ENCODE measurements around the gene HOMER2. TPM values are rescaled to one million over a fixed set of nuclear protein-coding genes. Genes with fewer than 3 reads are reported as not detected.

The HOMER2 gene
- total and polyA plus RNA-seq, 2 of the 13 experiments (the other 11 are each of a cell fraction or from before 2014, with no cell fraction given) = 12.9 to 14.1 TPM

DNA sequence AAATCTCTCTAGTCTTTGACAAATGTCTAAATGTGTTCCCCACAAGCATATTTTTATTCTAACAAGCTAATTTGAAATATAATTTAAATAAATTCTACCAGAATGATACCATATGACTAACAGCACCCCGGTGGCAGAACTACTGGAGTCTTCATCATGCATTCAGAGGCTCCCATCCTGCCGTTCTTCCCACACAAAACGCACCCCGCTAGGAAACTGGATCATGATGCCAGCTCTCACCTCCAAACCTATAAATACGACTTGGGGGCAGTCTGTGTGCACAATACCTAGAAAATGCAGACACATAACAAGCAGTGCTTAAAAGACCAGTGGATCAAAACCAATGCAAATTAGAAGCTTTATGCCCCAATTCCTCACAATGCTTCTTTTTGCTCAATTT lies 8.5 kb downstream of the HOMER2 start:
- ChIA-PET CTCF (ENCODE audit: low intra/inter-chr PET ratio, low total read pairs) (no interaction called here), POLR2A (no interaction called here)
- FAIRE-seq = no peak
- BruUV-seq (replicated peaks) = no TSS peak
- Histone ChIP-seq H3K27ac (ENCODE audit: extremely low read length, insufficient read depth, low read length) (no peak overlapping the region), H3K4me2 (ENCODE audit: low read depth, low read length) (no peak overlapping the region), H3K9me3 (ENCODE audit: low read length) (no peaks in the 10 kb centered on the region), H2AFZ (ENCODE audit: low read length) (no peak overlapping the region), H3K27me3 (ENCODE audit: control insufficient read depth in 1 of 2, insufficient read depth in 2 of 2, low read length in 2 of 2) (no peaks in the 10 kb centered on the region), H3K4me1 (ENCODE audit: insufficient read depth, low read length) (peaks cover 13% of the 10 kb centered on the region), H3K79me2 (ENCODE audit: insufficient read depth, low read length) (no peaks in the 10 kb centered on the region), H4K20me1 (ENCODE audit: insufficient read depth, low read length) (no peaks in the 10 kb centered on the region), H3K4me3 (replicated peaks in 1 of 3; ENCODE audit: insufficient read depth in 1 of 3, low read depth in 2 of 3, low read length in 3 of 3) (no peak overlapping the region), H3K36me3 (replicated peaks in 1 of 2; ENCODE audit: control insufficient read depth in 1 of 2, insufficient read depth in 2 of 2, low read length in 2 of 2) (no peaks in the 10 kb centered on the region), H3K9ac (ENCODE audit: insufficient read depth, low read depth, low read length) (no peak overlapping the region)
- no peak for ATAC-seq
- in situ Hi-C loops (cut with HindIII; ENCODE audit: extremely low pct_ligation_motif_present, low pct_unique_long_range_greater_than_20kb) = no loop called here
- no peak for DNase-seq (ENCODE audit: low spot score)
- no peak for TF ChIP-seq ZNF136 (CRISPR knock-in tag; IDR thresholded peaks at IDR 0.05; ENCODE audit: low read depth)
- TF ChIP-seq, protein P1, sequence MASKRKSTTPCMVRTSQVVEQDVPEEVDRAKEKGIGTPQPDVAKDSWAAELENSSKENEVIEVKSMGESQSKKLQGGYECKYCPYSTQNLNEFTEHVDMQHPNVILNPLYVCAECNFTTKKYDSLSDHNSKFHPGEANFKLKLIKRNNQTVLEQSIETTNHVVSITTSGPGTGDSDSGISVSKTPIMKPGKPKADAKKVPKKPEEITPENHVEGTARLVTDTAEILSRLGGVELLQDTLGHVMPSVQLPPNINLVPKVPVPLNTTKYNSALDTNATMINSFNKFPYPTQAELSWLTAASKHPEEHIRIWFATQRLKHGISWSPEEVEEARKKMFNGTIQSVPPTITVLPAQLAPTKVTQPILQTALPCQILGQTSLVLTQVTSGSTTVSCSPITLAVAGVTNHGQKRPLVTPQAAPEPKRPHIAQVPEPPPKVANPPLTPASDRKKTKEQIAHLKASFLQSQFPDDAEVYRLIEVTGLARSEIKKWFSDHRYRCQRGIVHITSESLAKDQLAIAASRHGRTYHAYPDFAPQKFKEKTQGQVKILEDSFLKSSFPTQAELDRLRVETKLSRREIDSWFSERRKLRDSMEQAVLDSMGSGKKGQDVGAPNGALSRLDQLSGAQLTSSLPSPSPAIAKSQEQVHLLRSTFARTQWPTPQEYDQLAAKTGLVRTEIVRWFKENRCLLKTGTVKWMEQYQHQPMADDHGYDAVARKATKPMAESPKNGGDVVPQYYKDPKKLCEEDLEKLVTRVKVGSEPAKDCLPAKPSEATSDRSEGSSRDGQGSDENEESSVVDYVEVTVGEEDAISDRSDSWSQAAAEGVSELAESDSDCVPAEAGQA (IDR thresholded peaks at IDR 0.05; ENCODE audit: low read depth) = no peak
- TF ChIP-seq, protein P1 (CRISPR knock-in tag; IDR thresholded peaks at IDR 0.05; ENCODE audit: borderline replicate concordance) = no peak
- no peak for TF ChIP-seq SATB2 (CRISPR knock-in tag; IDR thresholded peaks at IDR 0.05)
- TF ChIP-seq, protein P2, sequence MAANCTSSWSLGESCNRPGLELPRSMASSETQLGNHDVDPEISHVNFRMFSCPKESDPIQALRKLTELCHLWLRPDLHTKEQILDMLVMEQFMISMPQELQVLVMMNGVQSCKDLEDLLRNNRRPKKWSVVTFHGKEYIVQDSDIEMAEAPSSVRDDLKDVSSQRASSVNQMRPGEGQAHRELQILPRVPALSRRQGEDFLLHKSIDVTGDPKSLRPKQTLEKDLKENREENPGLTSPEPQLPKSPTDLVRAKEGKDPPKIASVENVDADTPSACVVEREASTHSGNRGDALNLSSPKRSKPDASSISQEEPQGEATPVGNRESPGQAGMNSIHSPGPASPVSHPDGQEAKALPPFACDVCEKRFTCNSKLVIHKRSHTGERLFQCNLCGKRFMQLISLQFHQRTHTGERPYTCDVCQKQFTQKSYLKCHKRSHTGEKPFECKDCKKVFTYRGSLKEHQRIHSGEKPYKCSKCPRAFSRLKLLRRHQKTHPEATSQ (CRISPR knock-in tag; IDR thresholded peaks at IDR 0.05; ENCODE audit: borderline replicate concordance) = no peak
- TF ChIP-seq SPEN (CRISPR knock-in tag; IDR thresholded peaks at IDR 0.05; ENCODE audit: low read depth) = no peak
- TF ChIP-seq, protein P3, sequence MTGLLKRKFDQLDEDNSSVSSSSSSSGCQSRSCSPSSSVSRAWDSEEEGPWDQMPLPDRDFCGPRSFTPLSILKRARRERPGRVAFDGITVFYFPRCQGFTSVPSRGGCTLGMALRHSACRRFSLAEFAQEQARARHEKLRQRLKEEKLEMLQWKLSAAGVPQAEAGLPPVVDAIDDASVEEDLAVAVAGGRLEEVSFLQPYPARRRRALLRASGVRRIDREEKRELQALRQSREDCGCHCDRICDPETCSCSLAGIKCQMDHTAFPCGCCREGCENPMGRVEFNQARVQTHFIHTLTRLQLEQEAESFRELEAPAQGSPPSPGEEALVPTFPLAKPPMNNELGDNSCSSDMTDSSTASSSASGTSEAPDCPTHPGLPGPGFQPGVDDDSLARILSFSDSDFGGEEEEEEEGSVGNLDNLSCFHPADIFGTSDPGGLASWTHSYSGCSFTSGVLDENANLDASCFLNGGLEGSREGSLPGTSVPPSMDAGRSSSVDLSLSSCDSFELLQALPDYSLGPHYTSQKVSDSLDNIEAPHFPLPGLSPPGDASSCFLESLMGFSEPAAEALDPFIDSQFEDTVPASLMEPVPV (CRISPR knock-in tag; IDR thresholded peaks at IDR 0.05) = no peak
- TF ChIP-seq ZNF550 (CRISPR knock-in tag; IDR thresholded peaks at IDR 0.05; ENCODE audit: borderline replicate concordance) = no peak
- no peak for TF ChIP-seq ZNF564 (CRISPR knock-in tag; IDR thresholded peaks at IDR 0.05)
- no peak for TF ChIP-seq ZNF468 (CRISPR knock-in tag; IDR thresholded peaks at IDR 0.05)
- no peak for TF ChIP-seq PTBP1 (IDR thresholded peaks at IDR 0.05; ENCODE audit: low read depth, low read length, poor library complexity, severe bottlenecking)
- TF ChIP-seq ZNF180 (CRISPR knock-in tag; IDR thresholded peaks at IDR 0.05; ENCODE audit: borderline replicate concordance, low read depth) = no peak
- TF ChIP-seq, protein P4, sequence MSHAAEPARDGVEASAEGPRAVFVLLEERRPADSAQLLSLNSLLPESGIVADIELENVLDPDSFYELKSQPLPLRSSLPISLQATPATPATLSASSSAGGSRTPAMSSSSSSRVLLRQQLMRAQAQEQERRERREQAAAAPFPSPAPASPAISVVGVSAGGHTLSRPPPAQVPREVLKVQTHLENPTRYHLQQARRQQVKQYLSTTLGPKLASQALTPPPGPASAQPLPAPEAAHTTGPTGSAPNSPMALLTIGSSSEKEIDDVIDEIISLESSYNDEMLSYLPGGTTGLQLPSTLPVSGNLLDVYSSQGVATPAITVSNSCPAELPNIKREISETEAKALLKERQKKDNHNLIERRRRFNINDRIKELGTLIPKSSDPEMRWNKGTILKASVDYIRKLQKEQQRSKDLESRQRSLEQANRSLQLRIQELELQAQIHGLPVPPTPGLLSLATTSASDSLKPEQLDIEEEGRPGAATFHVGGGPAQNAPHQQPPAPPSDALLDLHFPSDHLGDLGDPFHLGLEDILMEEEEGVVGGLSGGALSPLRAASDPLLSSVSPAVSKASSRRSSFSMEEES (CRISPR knock-in tag; IDR thresholded peaks at IDR 0.05) = no peak
- no peak for TF ChIP-seq BRD4 (CRISPR knock-in tag; IDR thresholded peaks at IDR 0.05)
- no peak for TF ChIP-seq FOXK1 (CRISPR knock-in tag; IDR thresholded peaks at IDR 0.05; ENCODE audit: borderline replicate concordance, low read depth)
- 71% methylated on average over 5 of the region's 5 CpGs for WGBS (ENCODE audit: low lambda C conversion rate)
- intact Hi-C loops (cut with micrococcal nuclease; ENCODE audit: unreplicated experiment) = no loop called here
